ENCODE data around the gene CCDC182. TPM values are rescaled to one million over a fixed set of nuclear protein-coding genes. Genes with fewer than 3 reads are reported as not detected.
A peak's percentile ranks its signal among the peaks of the same experiment; 100 is the strongest.

Gene CCDC182
- total RNA-seq, 1 donor from 2014 or later, result not detected

DNA sequence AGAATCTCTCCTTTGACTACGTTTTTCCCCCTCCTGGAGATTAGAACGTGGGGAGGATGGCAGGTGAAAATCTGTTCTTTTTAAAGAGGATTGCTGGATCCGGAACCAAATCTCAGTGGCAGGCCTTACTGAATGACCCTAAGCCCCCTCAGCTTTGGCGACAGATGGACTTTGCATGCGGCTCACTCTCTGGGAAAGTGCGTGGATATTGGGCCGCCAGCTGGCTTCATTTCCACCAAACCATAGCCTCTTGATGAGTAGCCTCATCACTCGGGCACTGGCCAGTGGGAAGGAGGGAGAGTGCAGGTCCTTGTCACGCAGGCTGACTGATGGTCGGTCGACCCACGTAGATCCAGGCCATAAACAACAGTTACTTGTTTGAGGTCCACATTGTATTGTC is 31.3 kb upstream of the CCDC182 start:
- no peak for DNase-seq (ENCODE audit: low read depth)
- Histone ChIP-seq H3K36me3 (ENCODE audit: control insufficient read depth, insufficient read depth, low read length) (no peaks in the 10 kb centered on the region), H3K4me3 (ENCODE audit: low read depth, low read length) (no peak overlapping the region), H3K27me3 (ENCODE audit: control insufficient read depth, insufficient read depth, low read length) (no peaks in the 10 kb centered on the region)
- no peak for FAIRE-seq
- TF ChIP-seq, protein P1, sequence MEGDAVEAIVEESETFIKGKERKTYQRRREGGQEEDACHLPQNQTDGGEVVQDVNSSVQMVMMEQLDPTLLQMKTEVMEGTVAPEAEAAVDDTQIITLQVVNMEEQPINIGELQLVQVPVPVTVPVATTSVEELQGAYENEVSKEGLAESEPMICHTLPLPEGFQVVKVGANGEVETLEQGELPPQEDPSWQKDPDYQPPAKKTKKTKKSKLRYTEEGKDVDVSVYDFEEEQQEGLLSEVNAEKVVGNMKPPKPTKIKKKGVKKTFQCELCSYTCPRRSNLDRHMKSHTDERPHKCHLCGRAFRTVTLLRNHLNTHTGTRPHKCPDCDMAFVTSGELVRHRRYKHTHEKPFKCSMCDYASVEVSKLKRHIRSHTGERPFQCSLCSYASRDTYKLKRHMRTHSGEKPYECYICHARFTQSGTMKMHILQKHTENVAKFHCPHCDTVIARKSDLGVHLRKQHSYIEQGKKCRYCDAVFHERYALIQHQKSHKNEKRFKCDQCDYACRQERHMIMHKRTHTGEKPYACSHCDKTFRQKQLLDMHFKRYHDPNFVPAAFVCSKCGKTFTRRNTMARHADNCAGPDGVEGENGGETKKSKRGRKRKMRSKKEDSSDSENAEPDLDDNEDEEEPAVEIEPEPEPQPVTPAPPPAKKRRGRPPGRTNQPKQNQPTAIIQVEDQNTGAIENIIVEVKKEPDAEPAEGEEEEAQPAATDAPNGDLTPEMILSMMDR (IDR thresholded peaks at IDR 0.05; ENCODE audit: insufficient read depth, low read length, severe bottlenecking), result no peak

DNA sequence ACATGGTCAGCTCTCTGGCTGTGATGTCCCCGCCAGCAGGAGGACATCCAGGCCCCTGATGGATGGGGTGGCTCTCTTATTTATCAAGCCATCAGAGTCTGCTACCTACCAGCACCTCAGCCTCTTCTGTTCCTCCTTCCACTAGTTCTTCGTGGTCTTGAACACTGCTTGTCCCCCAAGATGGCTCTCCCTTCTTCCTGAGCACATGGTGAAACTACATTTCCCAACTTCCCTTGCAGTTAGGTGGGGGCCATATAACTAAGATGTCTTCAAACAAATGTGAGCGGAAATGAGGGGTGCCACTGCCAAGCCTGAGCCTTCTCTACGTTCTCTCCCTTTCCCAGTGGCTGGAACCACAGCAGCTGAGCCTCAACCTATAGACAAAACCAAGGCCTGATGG is 29.8 kb upstream of the CCDC182 start:
- DNase-seq (ENCODE audit: low read depth) (no peak), FAIRE-seq (no peak)
- TF ChIP-seq, protein P1 (IDR thresholded peaks at IDR 0.05; ENCODE audit: insufficient read depth, low read length, severe bottlenecking), result no peak
- Histone ChIP-seq H3K4me3 (ENCODE audit: low read depth, low read length) (no peak overlapping the region), H3K27me3 (ENCODE audit: control insufficient read depth, insufficient read depth, low read length) (peaks cover 6% of the 10 kb centered on the region), H3K36me3 (ENCODE audit: control insufficient read depth, insufficient read depth, low read length) (no peaks in the 10 kb centered on the region)

DNA sequence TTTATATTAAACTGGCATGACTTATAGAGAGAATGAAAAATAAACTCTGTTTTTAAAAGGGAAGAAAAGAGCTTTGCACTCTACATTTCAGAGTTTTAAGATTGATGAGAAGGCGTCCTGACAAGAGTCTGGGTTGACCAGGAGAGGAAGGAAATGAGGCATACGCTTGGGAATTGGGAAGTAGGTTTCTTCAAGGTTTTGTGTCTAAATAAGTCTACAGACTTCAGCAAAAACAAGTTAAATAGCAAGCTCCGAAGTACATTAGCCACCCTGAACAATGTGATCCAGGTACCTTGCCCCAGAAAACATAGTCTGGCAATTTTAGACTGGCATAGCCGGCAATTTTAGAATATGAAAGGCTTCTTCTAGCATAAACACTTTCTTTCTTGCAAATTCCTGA is 28.5 kb upstream of the CCDC182 start:
- TF ChIP-seq, protein P1 (IDR thresholded peaks at IDR 0.05; ENCODE audit: insufficient read depth, low read length, severe bottlenecking), result no peak
- FAIRE-seq (no peak), DNase-seq (ENCODE audit: low read depth) (peak; percentile 15)
- peaks cover 7% of the 10 kb centered on the region for H3K27me3 ChIP-seq (ENCODE audit: control insufficient read depth, insufficient read depth, low read length)
- no peak overlapping the region for H3K4me3 ChIP-seq (ENCODE audit: low read depth, low read length)
- H3K36me3 ChIP-seq (ENCODE audit: control insufficient read depth, insufficient read depth, low read length), result no peaks in the 10 kb centered on the region

DNA sequence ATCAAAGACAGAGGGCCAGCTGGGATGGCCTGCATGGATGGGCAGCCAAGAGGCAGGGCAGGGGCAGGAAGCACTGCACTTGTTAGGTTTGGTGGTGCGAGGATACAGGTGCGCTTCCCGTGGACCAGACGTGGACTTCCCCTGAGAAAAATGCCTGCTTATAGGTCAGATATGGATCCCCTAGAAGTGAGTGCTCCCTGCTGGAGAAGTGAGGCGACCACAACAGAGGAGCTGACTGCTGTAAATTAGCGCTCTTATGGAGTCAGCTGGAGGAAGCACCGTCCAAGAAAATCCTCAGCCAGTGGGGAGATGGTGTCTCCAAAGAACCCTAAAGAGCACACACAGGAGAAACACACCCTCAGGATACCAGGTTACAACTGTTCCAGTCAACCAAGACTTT is 27.7 kb upstream of the CCDC182 start:
- Histone ChIP-seq H3K27me3 (ENCODE audit: control insufficient read depth, insufficient read depth, low read length) (peaks cover 10% of the 10 kb centered on the region), H3K4me3 (ENCODE audit: low read depth, low read length) (no peak overlapping the region), H3K36me3 (ENCODE audit: control insufficient read depth, insufficient read depth, low read length) (no peaks in the 10 kb centered on the region)
- no peak for DNase-seq (ENCODE audit: low read depth)
- TF ChIP-seq, protein P1 (IDR thresholded peaks at IDR 0.05; ENCODE audit: insufficient read depth, low read length, severe bottlenecking), result no peak
- no peak for FAIRE-seq

DNA sequence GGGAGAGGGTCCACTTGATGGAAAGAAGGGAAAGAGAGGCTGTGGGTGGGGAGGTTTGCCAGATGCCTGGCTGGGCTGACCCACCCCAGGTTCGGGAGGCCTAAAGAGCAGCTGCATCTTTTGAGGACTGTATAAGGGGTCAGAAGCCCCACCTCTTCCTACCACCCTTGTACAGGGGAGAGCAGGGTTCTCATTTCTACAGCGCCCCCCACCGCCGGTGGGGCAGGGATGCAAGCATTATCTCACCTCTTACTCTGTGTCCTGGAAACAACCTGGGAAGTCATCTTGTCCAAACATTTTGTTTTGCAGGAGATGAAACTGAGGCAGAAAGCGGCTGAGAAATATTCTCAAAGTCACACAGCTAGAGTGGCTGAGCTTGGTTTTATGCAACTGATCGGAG is 22.5 kb upstream of the CCDC182 start:
- H3K36me3 ChIP-seq (ENCODE audit: control insufficient read depth, insufficient read depth, low read length), result no peaks in the 10 kb centered on the region
- DNase-seq (ENCODE audit: low read depth) (no peak), FAIRE-seq (no peak)
- no peak overlapping the region for H3K4me3 ChIP-seq (ENCODE audit: low read depth, low read length)
- TF ChIP-seq, protein P1 (IDR thresholded peaks at IDR 0.05; ENCODE audit: insufficient read depth, low read length, severe bottlenecking), result no peak
- peaks cover 10% of the 10 kb centered on the region for H3K27me3 ChIP-seq (ENCODE audit: control insufficient read depth, insufficient read depth, low read length)

DNA sequence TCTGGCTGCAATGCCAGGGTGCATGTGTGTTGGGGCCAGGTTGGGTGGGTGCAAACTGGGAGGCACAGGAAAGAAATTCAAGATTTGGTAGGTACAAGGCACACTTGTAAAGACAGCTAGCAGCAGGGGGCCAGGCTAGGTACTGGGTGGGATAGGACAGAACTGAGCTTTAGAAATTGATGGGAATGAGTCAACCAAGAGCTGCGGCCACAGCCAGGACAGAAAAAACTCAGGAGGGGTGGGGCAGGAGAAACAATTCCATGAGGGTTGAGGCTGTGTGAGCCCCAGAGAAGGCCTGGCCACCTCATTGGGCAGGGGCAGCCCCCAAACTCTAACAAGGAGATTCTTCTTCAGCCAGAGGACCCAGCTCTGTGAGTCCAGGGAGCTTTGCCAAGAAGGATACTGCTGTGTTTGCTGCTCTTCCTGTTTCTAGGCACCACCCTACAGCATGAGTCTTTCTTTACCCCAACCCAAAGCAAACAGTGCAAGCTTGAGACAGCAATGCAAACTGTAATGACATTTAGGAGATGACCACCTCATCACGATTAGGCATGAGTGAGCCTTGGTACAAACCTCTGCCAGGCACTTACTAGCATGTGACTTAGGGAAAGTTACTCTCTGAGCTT is 21.3 kb upstream of the CCDC182 start:
- no peak for FAIRE-seq
- H3K27me3 ChIP-seq (ENCODE audit: control insufficient read depth, insufficient read depth, low read length), result peaks cover 13% of the 10 kb centered on the region
- H3K4me3 ChIP-seq (ENCODE audit: low read depth, low read length), result no peak overlapping the region
- TF ChIP-seq, protein P1 (IDR thresholded peaks at IDR 0.05; ENCODE audit: insufficient read depth, low read length, severe bottlenecking), result no peak
- no peaks in the 10 kb centered on the region for H3K36me3 ChIP-seq (ENCODE audit: control insufficient read depth, insufficient read depth, low read length)
- DNase-seq (ENCODE audit: low read depth), result peak; percentile 25
